ENCODE measurements around the gene RNF13.

DNA sequence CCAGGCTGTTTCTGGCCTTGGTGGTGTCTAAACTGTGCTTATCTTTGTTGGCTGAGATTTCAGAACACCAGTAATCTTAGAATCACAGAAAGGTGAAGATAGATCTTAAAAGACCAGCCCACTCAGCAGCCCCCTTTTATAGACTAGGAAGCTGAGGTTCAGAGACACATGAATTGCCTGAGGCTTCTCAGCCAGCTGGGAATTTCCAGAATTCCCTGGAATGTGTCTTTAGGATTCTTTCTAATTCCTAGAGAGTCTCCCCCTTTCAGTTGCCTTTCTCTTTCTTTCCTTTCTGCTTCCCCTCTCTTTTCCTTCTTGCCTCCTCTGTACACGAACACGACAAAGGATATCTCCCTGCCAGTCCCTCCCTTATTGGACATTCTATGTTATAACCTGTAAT lies 40.2 kb upstream of the RNF13 start:
- TF ChIP-seq, protein P1, sequence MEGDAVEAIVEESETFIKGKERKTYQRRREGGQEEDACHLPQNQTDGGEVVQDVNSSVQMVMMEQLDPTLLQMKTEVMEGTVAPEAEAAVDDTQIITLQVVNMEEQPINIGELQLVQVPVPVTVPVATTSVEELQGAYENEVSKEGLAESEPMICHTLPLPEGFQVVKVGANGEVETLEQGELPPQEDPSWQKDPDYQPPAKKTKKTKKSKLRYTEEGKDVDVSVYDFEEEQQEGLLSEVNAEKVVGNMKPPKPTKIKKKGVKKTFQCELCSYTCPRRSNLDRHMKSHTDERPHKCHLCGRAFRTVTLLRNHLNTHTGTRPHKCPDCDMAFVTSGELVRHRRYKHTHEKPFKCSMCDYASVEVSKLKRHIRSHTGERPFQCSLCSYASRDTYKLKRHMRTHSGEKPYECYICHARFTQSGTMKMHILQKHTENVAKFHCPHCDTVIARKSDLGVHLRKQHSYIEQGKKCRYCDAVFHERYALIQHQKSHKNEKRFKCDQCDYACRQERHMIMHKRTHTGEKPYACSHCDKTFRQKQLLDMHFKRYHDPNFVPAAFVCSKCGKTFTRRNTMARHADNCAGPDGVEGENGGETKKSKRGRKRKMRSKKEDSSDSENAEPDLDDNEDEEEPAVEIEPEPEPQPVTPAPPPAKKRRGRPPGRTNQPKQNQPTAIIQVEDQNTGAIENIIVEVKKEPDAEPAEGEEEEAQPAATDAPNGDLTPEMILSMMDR (IDR thresholded peaks at IDR 0.05; ENCODE audit: insufficient read depth, low read length) = no peak
- no peak for TF ChIP-seq POLR2AphosphoS5 (IDR thresholded peaks at IDR 0.05; ENCODE audit: low read depth)
- TF ChIP-seq, protein P2, sequence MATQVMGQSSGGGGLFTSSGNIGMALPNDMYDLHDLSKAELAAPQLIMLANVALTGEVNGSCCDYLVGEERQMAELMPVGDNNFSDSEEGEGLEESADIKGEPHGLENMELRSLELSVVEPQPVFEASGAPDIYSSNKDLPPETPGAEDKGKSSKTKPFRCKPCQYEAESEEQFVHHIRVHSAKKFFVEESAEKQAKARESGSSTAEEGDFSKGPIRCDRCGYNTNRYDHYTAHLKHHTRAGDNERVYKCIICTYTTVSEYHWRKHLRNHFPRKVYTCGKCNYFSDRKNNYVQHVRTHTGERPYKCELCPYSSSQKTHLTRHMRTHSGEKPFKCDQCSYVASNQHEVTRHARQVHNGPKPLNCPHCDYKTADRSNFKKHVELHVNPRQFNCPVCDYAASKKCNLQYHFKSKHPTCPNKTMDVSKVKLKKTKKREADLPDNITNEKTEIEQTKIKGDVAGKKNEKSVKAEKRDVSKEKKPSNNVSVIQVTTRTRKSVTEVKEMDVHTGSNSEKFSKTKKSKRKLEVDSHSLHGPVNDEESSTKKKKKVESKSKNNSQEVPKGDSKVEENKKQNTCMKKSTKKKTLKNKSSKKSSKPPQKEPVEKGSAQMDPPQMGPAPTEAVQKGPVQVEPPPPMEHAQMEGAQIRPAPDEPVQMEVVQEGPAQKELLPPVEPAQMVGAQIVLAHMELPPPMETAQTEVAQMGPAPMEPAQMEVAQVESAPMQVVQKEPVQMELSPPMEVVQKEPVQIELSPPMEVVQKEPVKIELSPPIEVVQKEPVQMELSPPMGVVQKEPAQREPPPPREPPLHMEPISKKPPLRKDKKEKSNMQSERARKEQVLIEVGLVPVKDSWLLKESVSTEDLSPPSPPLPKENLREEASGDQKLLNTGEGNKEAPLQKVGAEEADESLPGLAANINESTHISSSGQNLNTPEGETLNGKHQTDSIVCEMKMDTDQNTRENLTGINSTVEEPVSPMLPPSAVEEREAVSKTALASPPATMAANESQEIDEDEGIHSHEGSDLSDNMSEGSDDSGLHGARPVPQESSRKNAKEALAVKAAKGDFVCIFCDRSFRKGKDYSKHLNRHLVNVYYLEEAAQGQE (IDR thresholded peaks at IDR 0.05; ENCODE audit: insufficient replicate concordance, low read depth) = no peak
- no peak for TF ChIP-seq SPI1 (IDR thresholded peaks at IDR 0.05; ENCODE audit: borderline replicate concordance, low read depth)
- TF ChIP-seq GABPA (IDR thresholded peaks at IDR 0.05; ENCODE audit: low read depth) = no peak

All from HL-60 (cell line).